K562 (cell line): Measurements from ENCODE around the gene RPL21. TPM values are rescaled to one million over a fixed set of nuclear protein-coding genes. Genes with fewer than 3 reads are reported as not detected.

Experiments
- ATAC-seq: fragments of 200-7000 bp; cut with Tn5 transposase; 3 replicates; pipeline ENCODE4 v1.9.1; 2020; ENCODE audit warnings: moderate library complexity
- BruUV-seq: library from RNA; stranded (reverse); fragments of 400-500 nt; replicated peaks from 2 replicates; lab custom pipeline; 2021; lab: Mats Ljungman, UMichigan
- CTCF ChIA-PET: fragments of 300-600 bp; formaldehyde crosslinking; extraction: SDS; loops from one replicate; lab custom pipeline; 2021; ENCODE audit warnings: low intra/inter-chr PET ratio; lab: Yijun Ruan, JAX
- POLR2A ChIA-PET: fragments of 300-600, 350-650 bp; sonication (Branson Sonifier 250); formaldehyde crosslinking; extraction: SDS; loops from one replicate; lab custom pipeline; 2021; ENCODE audit warnings: antibody characterized with exemption, inconsistent platforms; lab: Yijun Ruan, JAX
- DNase-seq, 4 experiments: peaks; one replicate each; pipeline versions ENCODE4 v3.0.0 to v3.0.0-alpha.2; 2011 to 2018; ENCODE audit warnings: low spot score in 3 of 4, mixed read lengths in 3 of 4; ENCODE audit errors: extremely low read depth in 1 of 4
- FAIRE-seq: peaks from 2 replicates; lab custom pipeline; 2011; peaks lifted over from hg19 to GRCh38; lab: Jason Lieb, UNC
- H2AFZ ChIP-seq: 2 replicates; pipeline ENCODE4 v1.6.0; 2011; ENCODE audit warnings: low read depth, low read length, control low read depth, inconsistent platforms
- H3K27ac ChIP-seq: fragments of 200-600 bp; 3 replicates; pipeline ENCODE4 v1.8.0; 2011; ENCODE audit warnings: low read depth, mild to moderate bottlenecking, control low read depth, inconsistent platforms, low read length, moderate library complexity, mixed read lengths; ENCODE audit errors: extremely low read depth
- H3K27me3 ChIP-seq, 2 experiments: fragments of 300-600 bp in 1 of 2; 2 replicates in 1 of 2; 3 replicates in 1 of 2; pipeline versions ENCODE4 v1.6.0 to v1.8.0; 2011; ENCODE audit warnings: inconsistent platforms in 2 of 2, low read length in 2 of 2, mild to moderate bottlenecking in 1 of 2, mixed read lengths in 1 of 2, moderate library complexity in 1 of 2; ENCODE audit not compliant: control insufficient read depth in 2 of 2, insufficient read depth in 2 of 2
- H3K36me3 ChIP-seq: fragments of 300-600 bp; 3 replicates; pipeline ENCODE4 v1.8.0; 2011; ENCODE audit warnings: mild to moderate bottlenecking, low read length, inconsistent platforms; ENCODE audit not compliant: control insufficient read depth, insufficient read depth
- H3K4me1 ChIP-seq, 2 experiments: fragments of 200-600 bp in 1 of 2; replicated peaks in 1 of 2; 2 replicates in 1 of 2; 3 replicates in 1 of 2; pipeline versions ENCODE4 v1.5.1 to v1.8.0; 2011; ENCODE audit warnings: inconsistent platforms in 2 of 2, low read length in 2 of 2, mild to moderate bottlenecking in 1 of 2, mixed read lengths in 1 of 2, moderate library complexity in 1 of 2; ENCODE audit not compliant: control insufficient read depth in 2 of 2, insufficient read depth in 2 of 2
- H3K4me2 ChIP-seq: 2 replicates; pipeline ENCODE4 v1.6.1; 2011; ENCODE audit warnings: low read length, control low read depth, inconsistent platforms, mixed read lengths; ENCODE audit not compliant: insufficient read depth
- H3K4me3 ChIP-seq: fragments of 200-600 bp; sonication (generic), shearing (Covaris generic); 2 replicates; pipeline ENCODE4 v1.5.1; 2016; ENCODE audit warnings: control low read depth, inconsistent platforms
- H3K79me2 ChIP-seq: fragments of 200-600 bp; 3 replicates; pipeline ENCODE4 v1.8.0; 2011; ENCODE audit warnings: low read length, inconsistent platforms; ENCODE audit not compliant: control insufficient read depth, insufficient read depth
- H3K9ac ChIP-seq, 2 experiments: 2 replicates each; pipeline versions ENCODE4 v1.6.0 to v1.6.1; 2011; ENCODE audit warnings: low read depth in 2 of 2, low read length in 2 of 2, control low read depth in 1 of 2, inconsistent platforms in 1 of 2, mild to moderate bottlenecking in 1 of 2, mixed read lengths in 1 of 2; ENCODE audit not compliant: insufficient read depth in 1 of 2
- H3K9me1 ChIP-seq: one replicate; pipeline ENCODE4 v1.6.0; 2011; ENCODE audit warnings: inconsistent platforms, mild to moderate bottlenecking, low read length, moderate library complexity; ENCODE audit not compliant: control insufficient read depth, insufficient read depth
- H3K9me3 ChIP-seq: replicated peaks from 2 replicates; pipeline ENCODE4 v1.5.1; 2011; ENCODE audit warnings: low read depth, low read length, inconsistent platforms; ENCODE audit not compliant: control insufficient read depth, insufficient read depth
- H4K20me1 ChIP-seq: replicated peaks from 2 replicates; pipeline ENCODE4 v1.6.1; 2011; ENCODE audit warnings: low read length, inconsistent platforms, mixed read lengths; ENCODE audit not compliant: control insufficient read depth, insufficient read depth
- BACH1 ChIP-seq: fragments of 200-800 bp; sonication (Bioruptor generic); IDR thresholded peaks from 2 replicates; pipeline ENCODE4 v1.6.1; 2016; ENCODE audit warnings: missing genetic modification characterization, missing compliant biosample characterization
- E2F3 ChIP-seq: fragments of 250-450 bp; sonication (Bioruptor Pico); IDR thresholded peaks from 2 replicates; pipeline ENCODE4 v1.4.0; 2020; ENCODE audit warnings: mild to moderate bottlenecking
- ELF2 ChIP-seq: fragments of 250-450 bp; sonication (Bioruptor Pico); IDR thresholded peaks from 2 replicates; pipeline ENCODE4 v1.5.0; 2021; ENCODE audit warnings: mild to moderate bottlenecking
- HMG20B ChIP-seq: fragments of 250-450 bp; sonication (Bioruptor Pico); IDR thresholded peaks from 2 replicates; pipeline ENCODE4 v1.5.0; 2021; ENCODE audit warnings: mild to moderate bottlenecking
- KLF10 ChIP-seq: fragments of 250-450 bp; sonication (Bioruptor Pico); IDR thresholded peaks from 2 replicates; pipeline ENCODE4 v1.6.1; 2021; ENCODE audit warnings: matching md5 sums
- NONO ChIP-seq, 2 experiments: fragments of 200-400 bp in 1 of 2; fragments of 450-650 bp in 1 of 2; formaldehyde crosslinking in 1 of 2; IDR thresholded peaks; 2 replicates each; pipeline ENCODE4 v1.6.1; 2017; ENCODE audit warnings: low read depth in 2 of 2, mild to moderate bottlenecking in 2 of 2, moderate library complexity in 2 of 2, low read length in 1 of 2
- SMAD4 ChIP-seq: fragments of 250-450 bp; sonication (Bioruptor Pico); conservative IDR thresholded peaks from 2 replicates; pipeline ENCODE4 v1.8.0; 2021; ENCODE audit warnings: inconsistent platforms, mild to moderate bottlenecking, moderate library complexity
- WGBS: fragments of 100-300 bp; shearing (Covaris generic); methylation state at CpG from one replicate; pipeline ENCODE4 v1.1.6; 2016; ENCODE audit warnings: low coverage, mixed read lengths; ENCODE audit not compliant: insufficient coverage; ENCODE audit errors: missing lambda C conversion rate; 5-methylcytosine and 5-hydroxymethylcytosine counted together
- in situ Hi-C: fragments of 300-500 bp; cut with MboI; formaldehyde crosslinking; loops from 4 replicates; pipeline ENCODE4 v1.15.0; 2018; ENCODE audit warnings: inconsistent platforms, mixed read lengths
- intact Hi-C: fragments of 100-400 bp; cut with micrococcal nuclease; formaldehyde crosslinking; loops from 2 replicates; pipeline ENCODE4 v1.14.2; 2022
- polyA plus RNA-seq, 8 experiments: library from polyadenylated mRNA; depleted of rRNA in 4 of 8; stranded (reverse) in 5 of 8; unstranded in 3 of 8; fragments of >200 nt; fragmentation: Nextera tagmentation in 2 of 8; fragmentation: Illumina TruSeq in 1 of 8; extraction: Ambion mirVana in 2 of 8; extraction: Trizol in 1 of 8; gene quantifications; 2 replicates each; pipeline versions ENCODE4 v1.2.1 to v1.2.3, GENCODE V29; 2011 to 2014; ENCODE audit warnings: inconsistent platforms in 1 of 8, missing spikeins in 1 of 8
- total RNA-seq, 7 experiments: library from RNA; depleted of rRNA in 6 of 7; stranded (reverse); fragments of >200 nt in 6 of 7; fragmentation: Illumina TruSeq in 2 of 7; extraction: Trizol in 2 of 7; gene quantifications; 2 replicates each; pipeline versions ENCODE4 v1.2.1 to v1.2.3, GENCODE V29; 2011 to 2021; ENCODE audit warnings: low replicate concordance in 1 of 7
- TF ChIP-seq, protein P1 (sequence below), 2 experiments: fragments of 450-650 bp; formaldehyde crosslinking in 1 of 2; IDR thresholded peaks; 2 replicates each; pipeline versions ENCODE4 v1.4.0 to v1.6.1; 2014 to 2020; ENCODE audit warnings: mild to moderate bottlenecking in 2 of 2, borderline replicate concordance in 1 of 2, low read depth in 1 of 2

RPL21 gene
- total and polyA plus RNA-seq, 9 of the 15 experiments (the other 6 are each of a cell fraction or from before 2014, with no cell fraction given) = 622 to 4,203 (median 1,676) TPM

DNA sequence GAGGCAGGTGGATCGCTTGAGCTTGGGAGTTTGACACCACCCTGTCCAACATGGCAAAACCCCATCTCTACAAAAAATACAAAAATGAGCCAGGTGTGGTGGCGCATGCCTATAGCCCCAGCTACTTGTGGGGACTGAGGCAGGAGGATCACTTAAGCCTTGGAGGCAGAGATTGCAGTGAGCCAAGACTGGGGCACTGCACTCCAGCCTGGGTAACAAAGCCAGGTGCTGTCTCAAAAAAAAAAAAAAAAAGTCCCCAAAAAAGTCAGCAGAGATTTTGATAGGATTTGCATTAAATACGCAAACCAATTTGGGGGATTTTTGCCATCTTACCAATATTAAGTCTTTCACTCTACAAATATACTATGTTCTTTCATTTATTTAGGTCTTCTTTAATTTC is 21.7 kb upstream of the RPL21 start:
- BruUV-seq = no TSS peak
- FAIRE-seq (no peak), ATAC-seq (no peak), DNase-seq (no peak)
- TF ChIP-seq ELF2 (CRISPR knock-in tag) (no peak), HMG20B (CRISPR knock-in tag) (no peak), NONO (IDR thresholded peaks at IDR 0.05; ENCODE audit: low read depth in 2 of 2, low read length in 1 of 2) (no peak), BACH1 (tag) (no peak), KLF10 (no peak), E2F3 (CRISPR knock-in tag) (no peak), SMAD4 (CRISPR knock-in tag) (no peak)
- TF ChIP-seq, protein P1, sequence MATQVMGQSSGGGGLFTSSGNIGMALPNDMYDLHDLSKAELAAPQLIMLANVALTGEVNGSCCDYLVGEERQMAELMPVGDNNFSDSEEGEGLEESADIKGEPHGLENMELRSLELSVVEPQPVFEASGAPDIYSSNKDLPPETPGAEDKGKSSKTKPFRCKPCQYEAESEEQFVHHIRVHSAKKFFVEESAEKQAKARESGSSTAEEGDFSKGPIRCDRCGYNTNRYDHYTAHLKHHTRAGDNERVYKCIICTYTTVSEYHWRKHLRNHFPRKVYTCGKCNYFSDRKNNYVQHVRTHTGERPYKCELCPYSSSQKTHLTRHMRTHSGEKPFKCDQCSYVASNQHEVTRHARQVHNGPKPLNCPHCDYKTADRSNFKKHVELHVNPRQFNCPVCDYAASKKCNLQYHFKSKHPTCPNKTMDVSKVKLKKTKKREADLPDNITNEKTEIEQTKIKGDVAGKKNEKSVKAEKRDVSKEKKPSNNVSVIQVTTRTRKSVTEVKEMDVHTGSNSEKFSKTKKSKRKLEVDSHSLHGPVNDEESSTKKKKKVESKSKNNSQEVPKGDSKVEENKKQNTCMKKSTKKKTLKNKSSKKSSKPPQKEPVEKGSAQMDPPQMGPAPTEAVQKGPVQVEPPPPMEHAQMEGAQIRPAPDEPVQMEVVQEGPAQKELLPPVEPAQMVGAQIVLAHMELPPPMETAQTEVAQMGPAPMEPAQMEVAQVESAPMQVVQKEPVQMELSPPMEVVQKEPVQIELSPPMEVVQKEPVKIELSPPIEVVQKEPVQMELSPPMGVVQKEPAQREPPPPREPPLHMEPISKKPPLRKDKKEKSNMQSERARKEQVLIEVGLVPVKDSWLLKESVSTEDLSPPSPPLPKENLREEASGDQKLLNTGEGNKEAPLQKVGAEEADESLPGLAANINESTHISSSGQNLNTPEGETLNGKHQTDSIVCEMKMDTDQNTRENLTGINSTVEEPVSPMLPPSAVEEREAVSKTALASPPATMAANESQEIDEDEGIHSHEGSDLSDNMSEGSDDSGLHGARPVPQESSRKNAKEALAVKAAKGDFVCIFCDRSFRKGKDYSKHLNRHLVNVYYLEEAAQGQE (IDR thresholded peaks at IDR 0.05; ENCODE audit: borderline replicate concordance) = no peak
- TF ChIP-seq, protein P1 (CRISPR knock-in tag; IDR thresholded peaks at IDR 0.05; ENCODE audit: low read depth) = no peak
- POLR2A ChIA-PET = no interaction called here
- H3K79me2 ChIP-seq = no peaks in the 10 kb centered on the region
- 54% methylated on average over 2 of the region's 3 CpGs for WGBS
- H3K9me3 ChIP-seq = no peaks in the 10 kb centered on the region
- no peak overlapping the region for H3K4me2 ChIP-seq
- no peaks in the 10 kb centered on the region for H3K27me3 ChIP-seq
- in situ Hi-C loops (no loop called here), intact Hi-C loops (no loop called here)
- H3K27ac ChIP-seq = no peak overlapping the region
- H3K9ac ChIP-seq = no peak overlapping the region
- H3K4me3 ChIP-seq = no peak overlapping the region
- no peak overlapping the region for H2AFZ ChIP-seq
- H4K20me1 ChIP-seq = no peaks in the 10 kb centered on the region
- no peaks in the 10 kb centered on the region for H3K9me1 ChIP-seq
- H3K36me3 ChIP-seq = no peaks in the 10 kb centered on the region
- no peaks in the 10 kb centered on the region; a peak in 1 of 5 replicates for H3K4me1 ChIP-seq
- CTCF ChIA-PET = no interaction called here
